Activated naive CD4-positive, alpha-beta T cell treated with anti-CD3 and anti-CD28 coated beads for 36 hours (primary cell): ENCODE data around the gene NPHP1. TPM values are rescaled to one million over a fixed set of nuclear protein-coding genes. Genes with fewer than 3 reads are reported as not detected.
"Not testable (repeated sequence)": the region's sequence is repeated elsewhere in the genome, so short reads cannot be mapped to it uniquely, and the experiment has no call there.

Experiments
- CTCF ChIA-PET: fragments of 350-600 bp; sonication (Branson Sonifier 250); formaldehyde crosslinking; loops from one replicate; lab custom pipeline; 2021; ENCODE audit warnings: antibody characterized with exemption; lab: Charles Lee
- DNase-seq: peaks from one replicate; pipeline ENCODE4 v3.0.0-alpha.2; 2020
- H3K27ac Mint-ChIP-seq: one replicate; pipeline ENCODE4 v1.8.0; 2021; ENCODE audit warnings: mild to moderate bottlenecking, mixed read lengths
- H3K27me3 Mint-ChIP-seq: one replicate; pipeline ENCODE4 v1.8.0; 2021; ENCODE audit warnings: low read depth, mixed read lengths
- H3K36me3 Mint-ChIP-seq: one replicate; pipeline ENCODE4 v1.8.0; 2021; ENCODE audit warnings: low read depth, mixed read lengths
- H3K4me1 Mint-ChIP-seq: one replicate; pipeline ENCODE4 v1.8.0; 2021; ENCODE audit warnings: low read depth, mixed read lengths
- H3K4me3 Mint-ChIP-seq: one replicate; pipeline ENCODE4 v1.8.0; 2021; ENCODE audit warnings: mild to moderate bottlenecking, moderate library complexity, mixed read lengths
- H3K9me3 Mint-ChIP-seq: one replicate; pipeline ENCODE4 v1.8.0; 2021; ENCODE audit warnings: mixed read lengths
- intact Hi-C: fragments of 100-400 bp; cut with micrococcal nuclease; formaldehyde crosslinking; loops from one replicate; pipeline ENCODE4 v1.15.1; 2023
- total RNA-seq, 2 experiments: library from RNA; stranded (reverse); gene quantifications; one replicate each; pipeline ENCODE4 v1.2.3, GENCODE V29; 2021

The NPHP1 gene
- 1 to 10 TPM; 1.1 to 1.3 TPM for total RNA-seq

- intact Hi-C loops = no loop called here
- Mint-ChIP-seq H3K4me3 (peak within 1 kb of the TSS; percentile 79), H3K9me3 (no peaks in the 10 kb centered on the region), H3K27ac (peak within 1 kb of the TSS; percentile 36), H3K4me1 (peaks cover 32% of the 10 kb centered on the region), H3K27me3 (no peaks in the 10 kb centered on the region), H3K36me3 (peaks cover 8% of the 10 kb centered on the region)
- CTCF ChIA-PET = no interaction called here
- DNase-seq = peak; percentile 84
Observed at GRCh38 chr2:110204408-110205385, at the start of gene NPHP1. Gene NPHP1 (minus strand): TSS chr2:110205013. CDS start chr2:110204968, 45 bp downstream.

- H3K4me1 Mint-ChIP-seq, H3K9me3 Mint-ChIP-seq, H3K27me3 Mint-ChIP-seq, H3K27ac Mint-ChIP-seq, intact Hi-C loops, H3K4me3 Mint-ChIP-seq, DNase-seq, H3K36me3 Mint-ChIP-seq, CTCF ChIA-PET: not testable (repeated sequence)
Observed at GRCh38 chr2:110248081-110248795, 43.4 kb upstream of the NPHP1 start.

GRCh38 chr2:110245488-110246435 is 40.9 kb upstream of the NPHP1 start:
- H3K27ac Mint-ChIP-seq, H3K9me3 Mint-ChIP-seq, intact Hi-C loops, H3K4me3 Mint-ChIP-seq, H3K27me3 Mint-ChIP-seq, H3K4me1 Mint-ChIP-seq, H3K36me3 Mint-ChIP-seq, CTCF ChIA-PET, DNase-seq: not testable (repeated sequence)

GRCh38 chr2:110243283-110243682 is 38.5 kb upstream of the NPHP1 start:
- H3K9me3 Mint-ChIP-seq, H3K4me3 Mint-ChIP-seq, intact Hi-C loops, CTCF ChIA-PET, H3K4me1 Mint-ChIP-seq, H3K36me3 Mint-ChIP-seq, DNase-seq, H3K27me3 Mint-ChIP-seq, H3K27ac Mint-ChIP-seq: not testable (repeated sequence)

- H3K9me3 Mint-ChIP-seq, CTCF ChIA-PET, H3K4me3 Mint-ChIP-seq, DNase-seq, intact Hi-C loops, H3K4me1 Mint-ChIP-seq, H3K27me3 Mint-ChIP-seq, H3K36me3 Mint-ChIP-seq, H3K27ac Mint-ChIP-seq: not testable (repeated sequence)
Observed at GRCh38 chr2:110234514-110234913, 29.7 kb upstream of the NPHP1 start.

GRCh38 chr2:110229886-110230285 is 25.1 kb upstream of the NPHP1 start:
- H3K36me3 Mint-ChIP-seq, H3K9me3 Mint-ChIP-seq, CTCF ChIA-PET, H3K4me3 Mint-ChIP-seq, H3K4me1 Mint-ChIP-seq, intact Hi-C loops, H3K27ac Mint-ChIP-seq, DNase-seq: not testable (repeated sequence)
- peaks cover 20% of the 10 kb centered on the region for H3K27me3 Mint-ChIP-seq

GRCh38 chr2:110222626-110223025 is 17.8 kb upstream of the NPHP1 start:
- intact Hi-C loops, CTCF ChIA-PET, H3K4me3 Mint-ChIP-seq, H3K4me1 Mint-ChIP-seq, H3K9me3 Mint-ChIP-seq, DNase-seq, H3K27ac Mint-ChIP-seq, H3K36me3 Mint-ChIP-seq: not testable (repeated sequence)
- H3K27me3 Mint-ChIP-seq = peaks cover 41% of the 10 kb centered on the region

GRCh38 chr2:110221938-110222337 is 17.1 kb upstream of the NPHP1 start:
- CTCF ChIA-PET = no interaction called here
- intact Hi-C loops = no loop called here
- no peaks in the 10 kb centered on the region for H3K4me1 Mint-ChIP-seq
- DNase-seq = no peak
- no peaks in the 10 kb centered on the region for H3K9me3 Mint-ChIP-seq
- peaks cover 34% of the 10 kb centered on the region for H3K27me3 Mint-ChIP-seq
- H3K27ac Mint-ChIP-seq = no peak overlapping the region
- no peaks in the 10 kb centered on the region for H3K36me3 Mint-ChIP-seq
- no peak overlapping the region for H3K4me3 Mint-ChIP-seq

- H3K4me3 Mint-ChIP-seq = no peak overlapping the region
- no peaks in the 10 kb centered on the region for H3K36me3 Mint-ChIP-seq
- DNase-seq = no peak
- no peaks in the 10 kb centered on the region for H3K4me1 Mint-ChIP-seq
- CTCF ChIA-PET = no interaction called here
- H3K9me3 Mint-ChIP-seq = no peaks in the 10 kb centered on the region
- intact Hi-C loops = no loop called here
- H3K27me3 Mint-ChIP-seq = peaks cover 37% of the 10 kb centered on the region
- no peak overlapping the region for H3K27ac Mint-ChIP-seq
Observed at GRCh38 chr2:110220190-110220564, 15.4 kb upstream of the NPHP1 start.

GRCh38 chr2:110219496-110220189 is 14.8 kb upstream of the NPHP1 start:
- no peaks in the 10 kb centered on the region for H3K9me3 Mint-ChIP-seq
- no peak overlapping the region for H3K4me3 Mint-ChIP-seq
- intact Hi-C loops = no loop called here
- H3K27me3 Mint-ChIP-seq = peaks cover 40% of the 10 kb centered on the region
- H3K36me3 Mint-ChIP-seq = no peaks in the 10 kb centered on the region
- no peak for DNase-seq
- no peaks in the 10 kb centered on the region for H3K4me1 Mint-ChIP-seq
- CTCF ChIA-PET = no interaction called here
- no peak overlapping the region for H3K27ac Mint-ChIP-seq

- H3K36me3 Mint-ChIP-seq, intact Hi-C loops, H3K4me3 Mint-ChIP-seq, CTCF ChIA-PET, H3K4me1 Mint-ChIP-seq, H3K9me3 Mint-ChIP-seq, H3K27ac Mint-ChIP-seq, DNase-seq: not testable (repeated sequence)
- peaks cover 35% of the 10 kb centered on the region for H3K27me3 Mint-ChIP-seq
Observed at GRCh38 chr2:110218889-110219288, 14.1 kb upstream of the NPHP1 start.
